ENCODE data around the gene DNAJB5.

DNA sequence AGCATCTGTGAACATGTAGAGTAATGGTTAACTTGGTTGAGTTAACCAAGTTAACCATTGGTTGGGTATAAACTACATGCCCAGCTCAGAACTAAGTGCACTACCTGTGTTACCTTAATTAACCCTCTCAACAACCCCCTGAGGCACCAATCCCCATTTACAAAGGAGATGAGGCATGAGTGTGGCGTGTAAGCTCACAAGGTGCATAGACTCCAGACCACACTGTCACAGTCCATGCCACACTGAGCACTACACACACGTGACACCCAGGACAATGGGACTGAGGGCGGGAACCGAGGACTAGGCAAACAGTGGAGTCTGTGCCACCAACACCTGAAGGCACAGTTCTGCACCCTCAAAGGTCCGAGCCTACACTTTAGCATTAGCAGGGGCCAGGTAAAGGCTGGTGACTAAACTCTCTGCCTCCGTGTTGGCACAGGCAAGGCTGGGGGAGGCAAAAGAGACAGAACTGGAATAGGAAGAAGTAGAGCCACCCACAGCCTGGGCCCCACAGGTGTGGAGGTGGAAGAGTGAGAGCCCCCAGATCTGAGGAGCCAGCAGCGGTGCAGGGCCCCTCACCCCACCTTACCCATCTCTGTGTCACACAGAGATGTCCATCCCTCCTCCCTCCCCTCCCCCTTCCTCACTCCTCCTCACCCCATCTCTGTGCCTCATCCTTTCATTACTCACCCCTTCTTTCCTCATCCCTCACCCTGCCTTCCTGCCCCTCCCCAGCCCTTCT, 2.2 kb upstream of the DNAJB5 start:
- TF ChIP-seq POLR2AphosphoS5 (IDR thresholded peaks at IDR 0.05; ENCODE audit: borderline replicate concordance, low read depth, low read length) = no peak
- no peak for TF ChIP-seq EZH2 (IDR thresholded peaks at IDR 0.05)
- TF ChIP-seq FOXP2 (optimal IDR thresholded peaks at IDR 0.05; ENCODE audit: control extremely low read depth, extremely low read length, insufficient read depth) = no peak
